COLO668 (cell line): ENCODE results near the gene KIF22.

Experiments used
- DNase-seq: peaks from one replicate; lab custom pipeline; 2025; ENCODE audit not compliant: unreplicated experiment; lab: John Stamatoyannopoulos, UW

The KIF22 gene

DNA sequence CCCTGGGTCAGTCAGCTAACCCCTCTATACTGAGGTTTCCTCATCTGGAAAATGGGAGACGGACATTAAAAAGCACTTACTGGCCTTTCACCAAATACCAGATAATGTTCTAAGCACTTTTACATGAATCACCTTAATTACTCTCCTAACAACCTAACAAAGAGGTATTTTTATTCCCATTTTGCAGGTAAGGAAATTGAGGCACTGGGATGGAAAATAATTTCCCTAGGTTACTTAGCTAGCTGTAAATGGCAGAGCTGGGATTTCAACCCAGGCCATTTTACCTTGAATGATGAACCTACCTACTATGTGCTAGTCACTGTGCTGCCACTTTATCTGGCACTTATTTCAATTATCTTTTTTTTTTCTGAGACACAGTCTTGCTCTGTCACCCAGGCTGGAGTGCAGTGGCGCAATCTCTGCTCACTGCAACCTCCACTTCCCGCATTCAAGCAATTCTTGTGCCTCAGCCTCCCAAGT, 3.7 kb downstream of the KIF22 start:
- no peak for DNase-seq

GRCh38 chr16:29802416-29802935, 11.9 kb downstream of the KIF22 start:
- no peak for DNase-seq

- DNase-seq, result no peak
These were observed 13.5 kb downstream of the KIF22 start for GRCh38 chr16:29804020-29804419.

GRCh38 chr16:29804455-29805231, 14.1 kb downstream of the KIF22 start:
- DNase-seq, result peak; percentile 36

DNA sequence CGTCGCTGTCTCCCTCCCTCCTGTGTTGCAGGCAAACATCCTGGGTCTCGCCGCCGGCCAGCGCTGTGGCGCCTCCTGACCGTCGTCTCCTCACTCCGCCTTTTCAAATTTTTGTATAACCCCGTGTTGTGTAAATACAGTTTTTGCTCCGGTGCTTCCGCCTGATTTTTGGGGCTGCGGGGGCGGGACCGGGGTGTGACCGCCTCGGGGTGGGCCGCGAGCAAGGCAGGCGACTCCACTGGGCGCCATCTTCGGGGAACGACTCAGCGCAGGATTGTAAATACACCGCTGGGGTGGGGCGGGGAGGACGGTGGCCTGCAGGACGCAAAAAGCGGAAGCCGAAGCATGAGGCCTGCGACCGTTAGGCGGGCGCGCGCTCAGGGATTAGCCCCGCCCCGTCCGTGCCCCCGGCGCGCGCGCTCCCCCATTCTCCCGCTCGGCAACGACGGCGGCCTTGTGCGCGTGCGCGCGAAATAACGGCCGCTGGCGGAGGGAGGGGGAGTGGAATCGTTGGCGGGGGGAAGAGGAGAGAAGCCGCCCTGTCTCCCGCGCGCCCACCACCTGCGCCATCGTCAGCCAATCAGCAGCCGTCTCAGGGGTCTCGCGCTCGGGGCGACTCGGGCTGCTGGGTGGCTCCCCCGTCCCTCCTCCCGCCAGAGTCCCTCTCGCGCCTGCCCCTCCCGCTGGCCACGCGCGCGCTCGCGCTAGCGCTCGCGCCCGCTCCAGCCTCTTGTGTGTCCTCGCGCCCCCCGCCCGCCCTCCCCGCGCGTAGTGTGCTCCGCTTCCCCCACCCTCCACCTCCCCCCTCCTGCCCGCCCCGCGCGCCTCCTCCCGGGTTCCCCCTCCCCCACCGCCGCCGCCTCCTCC, 14.9 kb downstream of the KIF22 start:
- peak; percentile 100 for DNase-seq

- DNase-seq, result peak; percentile 97
These were observed 15.6 kb downstream of the KIF22 start, which contains the start of gene MAZ for GRCh38 chr16:29806099-29806579. Gene MAZ, plus strand, starts transcription at chr16:29806529. Its CDS starts 173 bp downstream, at chr16:29806702.

GRCh38 chr16:29806641-29807425, 16.3 kb downstream of the KIF22 start:
- DNase-seq, result peak; percentile 81

DNA sequence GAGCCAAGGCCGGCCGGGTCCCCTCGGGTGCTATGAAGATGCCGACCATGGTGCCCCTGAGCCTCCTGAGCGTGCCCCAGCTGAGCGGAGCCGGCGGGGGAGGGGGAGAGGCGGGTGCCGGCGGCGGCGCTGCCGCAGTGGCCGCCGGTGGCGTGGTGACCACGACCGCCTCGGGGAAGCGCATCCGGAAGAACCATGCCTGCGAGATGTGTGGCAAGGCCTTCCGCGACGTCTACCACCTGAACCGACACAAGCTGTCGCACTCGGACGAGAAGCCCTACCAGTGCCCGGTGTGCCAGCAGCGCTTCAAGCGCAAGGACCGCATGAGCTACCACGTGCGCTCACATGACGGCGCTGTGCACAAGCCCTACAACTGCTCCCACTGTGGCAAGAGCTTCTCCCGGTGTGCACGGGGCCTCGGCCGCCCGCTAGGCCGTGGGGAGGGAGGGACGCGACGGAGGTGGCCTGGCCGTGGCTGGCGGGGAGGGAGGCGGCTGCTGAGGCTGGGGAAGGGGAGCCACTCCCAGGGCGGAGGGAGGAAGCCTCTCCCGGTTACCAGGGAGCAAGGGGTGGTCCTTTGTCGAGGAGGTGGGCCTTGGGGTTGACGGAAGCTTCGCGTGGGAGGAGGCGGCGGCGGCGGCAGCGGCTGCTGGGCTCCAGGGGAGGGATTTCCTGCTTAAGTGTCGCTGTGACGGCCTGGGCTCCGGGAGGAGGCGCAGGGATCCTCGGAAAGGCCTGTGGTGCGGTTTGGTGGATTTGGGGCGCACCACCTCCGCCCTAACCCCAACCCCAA, 17.1 kb downstream of the KIF22 start:
- DNase-seq, result peak; percentile 85

DNA sequence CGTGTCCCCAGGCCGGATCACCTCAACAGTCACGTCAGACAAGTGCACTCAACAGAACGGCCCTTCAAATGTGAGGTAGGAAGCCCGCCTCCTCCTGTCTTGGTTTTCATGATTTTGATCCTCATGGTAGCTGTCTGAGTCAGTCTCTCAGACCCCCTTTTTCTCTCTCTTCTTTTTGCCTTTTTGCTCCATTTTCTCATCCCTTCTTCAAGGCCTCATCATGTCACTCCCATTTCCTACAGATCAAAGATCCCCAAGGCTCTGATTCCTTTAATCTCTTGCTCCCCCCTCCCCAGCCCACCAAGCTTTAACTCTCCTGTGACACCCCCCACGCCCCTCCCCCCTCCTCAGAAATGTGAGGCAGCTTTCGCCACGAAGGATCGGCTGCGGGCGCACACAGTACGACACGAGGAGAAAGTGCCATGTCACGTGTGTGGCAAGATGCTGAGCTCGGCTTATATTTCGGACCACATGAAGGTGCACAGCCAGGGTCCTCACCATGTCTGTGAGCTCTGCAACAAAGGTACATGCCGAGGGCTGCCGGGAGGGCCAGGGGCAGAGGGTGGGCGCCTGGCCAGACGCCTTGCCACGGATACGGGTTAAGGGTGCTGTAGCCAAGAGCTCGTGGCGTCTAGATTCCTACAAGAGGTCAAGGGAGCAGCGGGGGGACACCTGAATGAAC, 17.8 kb downstream of the KIF22 start:
- peak; percentile 11 for DNase-seq

GRCh38 chr16:29809031-29809747, 18.6 kb downstream of the KIF22 start:
- no peak for DNase-seq

- peak; percentile 15 for DNase-seq
These were observed 19.5 kb downstream of the KIF22 start for GRCh38 chr16:29809850-29810698.

- DNase-seq, result no peak
These were observed 20.2 kb downstream of the KIF22 start for GRCh38 chr16:29810699-29811169.

- DNase-seq, result peak; percentile 92
These were observed 20.8 kb downstream of the KIF22 start for GRCh38 chr16:29811170-29811895.

- peak; percentile 54 for DNase-seq
These were observed 21.5 kb downstream of the KIF22 start, which contains the start of gene PRRT2 for GRCh38 chr16:29811896-29812665. Gene PRRT2, plus strand, starts transcription at chr16:29812193. Its CDS starts 862 bp downstream, at chr16:29813055.

DNA sequence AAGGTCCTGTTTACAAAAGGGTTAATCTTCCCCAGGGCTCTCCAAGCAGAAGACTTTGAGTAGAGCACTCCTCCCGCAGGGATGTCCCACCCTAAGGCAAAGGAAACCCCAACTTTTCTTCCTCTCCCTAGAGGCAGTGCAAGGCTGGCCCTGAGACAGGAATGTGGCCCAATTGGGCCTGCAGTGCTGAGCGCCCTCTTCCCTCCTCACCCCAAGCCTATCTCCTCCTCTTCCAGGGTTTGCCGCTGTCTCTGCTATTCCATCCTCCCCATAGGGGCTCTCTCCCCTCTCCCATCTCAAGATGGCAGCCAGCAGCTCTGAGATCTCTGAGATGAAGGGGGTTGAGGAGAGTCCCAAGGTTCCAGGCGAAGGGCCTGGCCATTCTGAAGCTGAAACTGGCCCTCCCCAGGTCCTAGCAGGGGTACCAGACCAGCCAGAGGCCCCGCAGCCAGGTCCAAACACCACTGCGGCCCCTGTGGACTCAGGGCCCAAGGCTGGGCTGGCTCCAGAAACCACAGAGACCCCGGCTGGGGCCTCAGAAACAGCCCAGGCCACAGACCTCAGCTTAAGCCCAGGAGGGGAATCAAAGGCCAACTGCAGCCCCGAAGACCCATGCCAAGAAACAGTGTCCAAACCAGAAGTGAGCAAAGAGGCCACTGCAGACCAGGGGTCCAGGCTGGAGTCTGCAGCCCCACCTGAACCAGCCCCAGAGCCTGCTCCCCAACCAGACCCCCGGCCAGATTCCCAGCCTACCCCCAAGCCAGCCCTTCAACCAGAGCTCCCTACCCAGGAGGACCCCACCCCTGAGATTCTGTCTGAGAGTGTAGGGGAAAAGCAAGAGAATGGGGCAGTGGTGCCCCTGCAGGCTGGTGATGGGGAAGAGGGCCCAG, 22.4 kb downstream of the KIF22 start:
- no peak for DNase-seq
